Eye (tissue), 1 donor: ENCODE measurements around the gene TSPAN9.

ENCODE experiments used
- DNase-seq: peaks from one replicate; pipeline ENCODE4 v3.0.0-alpha.2; 2015

TSPAN9 gene

GRCh38 chr12:3168223-3169221 lies 91.3 kb downstream of the TSPAN9 start:
- DNase-seq, result no peak

GRCh38 chr12:3170423-3171194 lies 93.4 kb downstream of the TSPAN9 start:
- no peak for DNase-seq

DNA sequence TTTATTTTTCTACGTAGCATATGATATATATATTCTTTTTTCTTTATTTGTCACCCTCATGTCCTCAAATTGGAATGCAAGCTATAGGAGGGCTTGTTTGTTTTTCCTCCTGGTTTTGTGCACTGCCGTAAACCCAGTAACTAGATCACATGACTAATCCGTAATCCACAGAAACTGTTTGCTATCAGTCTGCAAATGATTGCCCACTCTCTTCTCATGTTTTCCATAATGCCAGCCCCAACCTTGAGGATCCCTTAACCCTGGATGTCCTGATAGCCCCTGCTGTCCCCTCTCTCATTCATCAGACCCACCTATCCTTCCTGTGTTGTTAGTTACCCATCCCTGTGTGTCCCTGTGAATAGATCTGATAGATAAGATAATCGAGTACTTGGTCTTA lies 94.0 kb downstream of the TSPAN9 start:
- no peak for DNase-seq

- no peak for DNase-seq
Measured at GRCh38 chr12:3172124-3173007, 95.2 kb downstream of the TSPAN9 start.

GRCh38 chr12:3173008-3173553 lies 95.9 kb downstream of the TSPAN9 start:
- DNase-seq, result no peak

DNA sequence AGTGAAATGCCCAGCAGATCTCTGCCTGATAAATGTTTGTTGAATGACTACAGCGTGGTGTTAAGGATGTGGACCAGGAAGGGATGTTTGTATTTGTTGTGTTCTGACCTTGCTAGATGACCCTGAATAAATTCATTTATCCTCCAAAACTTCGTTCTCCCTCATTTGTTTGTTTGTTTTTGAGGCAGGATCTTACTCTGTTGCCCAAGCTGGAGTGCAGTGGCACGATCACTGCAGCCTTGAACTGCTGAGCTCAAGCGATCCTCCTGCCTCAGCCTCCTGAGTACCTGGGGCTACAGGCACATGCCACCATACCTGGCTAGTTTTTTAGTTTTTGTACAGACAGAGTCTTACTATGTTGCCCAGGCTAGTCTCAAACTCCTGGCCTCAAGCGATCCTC lies 96.7 kb downstream of the TSPAN9 start:
- DNase-seq, result no peak

DNA sequence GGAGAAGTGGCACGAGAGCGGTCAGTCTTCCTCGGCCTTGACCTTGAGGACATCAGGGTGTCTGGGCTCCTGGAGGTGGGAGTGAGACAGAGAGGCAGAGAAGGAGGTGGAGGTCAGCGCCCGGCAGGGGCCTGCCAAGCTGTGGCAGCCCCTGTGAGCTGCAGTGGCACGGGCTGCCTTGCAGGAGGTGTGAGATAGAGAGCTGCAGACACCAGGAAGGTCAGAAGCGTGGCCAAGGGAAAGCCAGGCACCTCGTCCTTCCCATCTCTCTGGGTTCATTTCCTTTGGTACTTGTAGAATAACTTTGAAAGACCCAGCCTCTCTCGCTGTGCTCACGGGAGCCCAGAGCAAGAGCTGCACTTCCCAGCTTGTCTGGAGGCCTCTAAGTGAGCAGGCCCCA lies 98.1 kb downstream of the TSPAN9 start:
- no peak for DNase-seq

DNA sequence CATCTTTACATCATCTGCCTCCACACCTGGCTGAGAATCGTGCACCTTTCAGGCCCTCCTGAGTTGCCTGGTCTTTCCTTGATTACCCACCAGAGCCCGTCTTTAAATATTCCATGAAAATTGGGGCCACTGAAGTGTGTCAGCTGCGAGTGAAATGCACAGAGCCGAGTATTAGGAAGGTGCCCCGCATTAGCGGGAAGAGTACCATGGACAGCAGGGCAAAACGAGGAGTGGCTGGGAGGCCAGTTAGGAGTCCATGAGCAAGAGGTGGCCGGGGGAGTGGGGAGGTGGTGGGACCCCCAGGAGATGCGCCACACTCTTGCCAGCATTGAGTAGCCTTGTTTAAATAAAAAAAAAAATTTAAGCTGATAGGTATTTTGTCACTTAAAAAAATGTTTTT lies 99.6 kb downstream of the TSPAN9 start:
- no peak for DNase-seq

DNA sequence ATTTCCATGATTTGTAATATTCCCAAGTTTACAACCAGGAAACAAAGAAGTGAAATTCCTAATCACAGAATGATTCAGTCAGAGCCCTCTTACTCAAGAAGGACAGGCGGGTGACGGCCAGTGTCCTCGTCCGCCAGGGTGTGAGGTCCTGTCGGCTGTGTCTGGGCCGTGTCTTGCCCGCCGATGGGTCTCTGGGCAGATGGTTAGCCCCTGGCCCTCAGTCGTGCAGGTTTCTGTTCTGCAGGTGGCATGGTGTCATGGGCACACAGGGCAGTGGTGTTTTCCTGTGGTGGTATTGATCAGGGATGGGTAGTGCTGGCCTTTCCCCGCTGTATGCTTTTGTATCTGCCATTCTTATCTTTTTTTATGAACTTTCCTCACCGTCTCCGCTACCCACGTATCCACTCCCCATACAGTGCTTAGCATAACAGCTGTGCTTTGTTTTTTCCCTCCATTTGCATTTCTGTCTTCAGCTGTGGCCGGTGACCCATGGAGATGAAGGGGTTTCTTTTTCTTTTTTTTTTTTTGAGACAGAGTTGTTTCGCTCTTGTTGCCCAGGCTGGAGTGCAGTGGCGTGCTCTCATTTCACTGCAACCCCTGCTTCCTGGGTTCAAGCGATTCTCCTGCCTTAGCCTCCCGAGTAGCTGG lies 100.7 kb downstream of the TSPAN9 start:
- DNase-seq, result no peak

- DNase-seq, result no peak
Measured at GRCh38 chr12:3178671-3179313, 101.6 kb downstream of the TSPAN9 start.

GRCh38 chr12:3179731-3180130 lies 102.6 kb downstream of the TSPAN9 start:
- DNase-seq, result no peak

GRCh38 chr12:3182426-3182825 lies 105.2 kb downstream of the TSPAN9 start:
- no peak for DNase-seq

GRCh38 chr12:3184485-3184884 lies 107.3 kb downstream of the TSPAN9 start:
- no peak for DNase-seq

DNA sequence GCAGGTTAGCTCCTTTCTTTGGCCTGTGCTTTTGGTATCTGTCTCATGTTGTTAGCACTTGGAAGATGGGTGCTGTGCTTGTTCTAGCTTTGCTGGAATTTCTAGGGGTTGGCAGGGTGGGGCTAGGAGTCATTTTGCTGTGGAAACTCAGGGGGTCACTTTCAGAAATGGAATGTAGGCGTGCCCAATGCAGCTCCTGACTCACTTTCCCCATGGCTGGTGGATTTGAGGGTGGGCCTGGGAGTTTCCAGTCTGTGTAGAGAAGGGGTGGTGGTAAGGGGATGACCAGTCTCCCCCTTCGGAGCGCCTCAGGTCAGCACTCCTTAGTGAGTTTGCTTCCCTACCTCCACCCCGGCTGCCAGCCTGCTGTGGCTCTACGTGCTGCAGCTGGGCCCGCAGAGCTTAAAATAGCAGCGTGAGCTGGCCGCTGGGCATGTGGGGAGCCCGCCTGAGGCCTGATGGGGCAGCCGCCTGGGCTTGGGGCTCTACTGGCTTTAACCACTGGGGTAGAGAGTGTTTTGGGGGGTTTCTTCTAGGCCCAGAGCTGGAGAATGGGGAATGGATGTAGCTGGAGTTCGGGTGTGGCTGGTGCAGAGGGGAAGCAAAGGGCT lies 108.2 kb downstream of the TSPAN9 start:
- DNase-seq, result no peak

DNA sequence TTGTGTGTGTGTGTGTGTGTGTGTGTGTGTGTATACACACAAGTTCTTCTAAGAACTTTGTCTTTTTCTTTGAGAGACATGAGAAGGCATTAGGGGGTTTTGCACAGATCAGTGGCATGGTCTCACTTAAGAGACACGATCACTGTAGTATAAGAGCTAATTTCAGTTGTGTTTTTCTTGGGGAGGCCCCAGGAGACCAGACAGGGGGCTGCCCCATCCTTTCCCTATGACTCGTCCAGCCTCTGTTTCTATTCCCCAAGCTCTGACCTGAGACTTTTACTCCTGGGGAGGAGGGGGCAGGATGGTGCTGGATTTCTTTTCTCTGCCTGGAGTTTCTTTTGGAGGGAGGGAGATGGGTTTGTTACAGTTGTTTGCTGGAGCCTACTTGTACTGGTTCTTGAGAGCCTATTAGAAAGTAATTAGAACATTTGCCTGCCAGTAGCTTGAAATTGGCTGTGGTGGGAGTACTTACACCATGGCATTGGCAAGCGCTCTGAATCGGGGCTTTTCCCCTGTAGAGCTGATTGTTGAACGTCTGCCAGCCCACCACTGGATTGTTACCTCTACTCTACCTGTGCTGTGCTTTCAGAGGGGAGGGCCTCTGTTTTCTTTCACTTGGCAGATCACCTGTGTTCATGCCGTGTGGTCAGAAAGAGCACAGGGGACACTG lies 109.5 kb downstream of the TSPAN9 start:
- DNase-seq, result no peak

DNA sequence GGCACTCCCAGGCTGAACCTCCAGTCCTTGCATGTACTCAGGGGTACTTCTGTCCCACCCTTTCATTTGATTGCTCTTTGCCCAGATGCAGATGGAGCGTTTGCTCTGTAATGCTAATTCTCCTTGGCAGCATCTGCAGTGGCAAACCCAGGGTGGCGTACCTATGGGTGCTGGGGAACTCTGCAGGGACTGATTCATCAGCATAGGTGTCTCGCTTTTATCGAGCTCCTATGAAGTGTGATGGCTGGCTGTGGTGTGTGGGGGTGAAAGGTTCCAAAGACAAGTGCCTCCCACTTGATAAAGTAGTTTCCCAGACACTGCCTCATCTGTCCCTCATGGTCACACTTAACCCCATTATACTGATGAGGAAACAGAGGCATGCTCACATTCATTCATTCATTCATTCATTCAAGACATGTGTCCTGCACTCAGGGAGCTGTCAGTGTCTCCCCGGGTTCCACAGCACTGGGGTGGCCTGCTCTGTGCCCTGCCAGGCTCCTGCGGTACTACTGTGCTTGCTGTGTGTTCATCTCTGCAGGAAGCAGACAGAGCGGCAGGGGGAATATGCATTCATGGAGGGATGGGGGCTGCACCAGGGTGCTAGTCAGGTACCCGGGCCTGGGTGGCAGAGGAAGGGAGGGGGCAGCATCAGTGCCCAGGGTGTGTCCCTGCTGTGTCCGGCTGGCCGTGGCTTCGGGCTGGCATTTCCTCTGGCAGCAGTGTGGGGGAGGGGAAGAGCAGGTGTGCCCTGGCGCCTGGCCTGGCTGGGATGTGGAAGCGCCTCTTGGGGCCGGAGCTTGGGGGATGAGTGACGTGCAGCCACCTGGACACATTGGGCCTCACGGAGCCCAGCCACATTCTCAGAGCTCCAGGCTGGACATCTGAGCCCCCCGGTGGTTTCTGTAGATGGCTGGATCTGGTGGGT lies 110.9 kb downstream of the TSPAN9 start:
- DNase-seq, result no peak

- no peak for DNase-seq
Measured at GRCh38 chr12:3189282-3189681, 112.1 kb downstream of the TSPAN9 start.

DNA sequence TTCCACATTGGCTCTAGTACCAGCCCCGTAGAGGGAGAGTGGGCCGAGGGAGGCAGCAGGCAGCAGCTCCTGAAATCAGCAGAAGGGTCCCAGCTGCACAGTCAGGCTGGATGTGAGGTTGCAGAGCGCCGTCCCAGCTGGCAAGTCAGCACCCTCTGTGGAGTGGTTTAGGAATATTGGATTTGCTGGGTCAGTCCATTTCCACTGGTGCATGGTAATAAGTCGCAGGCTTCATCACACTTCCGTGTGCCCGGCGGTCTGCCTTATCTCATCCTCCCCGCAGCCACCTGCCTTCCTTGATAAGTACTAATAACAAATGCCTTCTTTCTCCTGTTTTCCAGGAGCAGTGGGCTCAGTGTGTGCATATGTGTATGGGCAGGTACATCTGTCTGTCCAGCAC lies 112.9 kb downstream of the TSPAN9 start:
- DNase-seq, result no peak

GRCh38 chr12:3191450-3191849 lies 114.3 kb downstream of the TSPAN9 start:
- no peak for DNase-seq
